Thoracic aorta (tissue), 2 donors: ENCODE results near the gene SLC22A23. TPM values are rescaled to one million over a fixed set of nuclear protein-coding genes. Genes with fewer than 3 reads are reported as not detected.

Experiments
- ATAC-seq: fragments of 150-250 bp; one replicate; pipeline ENCODE4 v1.8.0; 2017; ENCODE audit warnings: low read depth; ENCODE audit not compliant: insufficient number of reproducible peaks, low FRiP score
- DNase-seq: peaks from one replicate; pipeline ENCODE4 v3.0.0-alpha.2; 2020; ENCODE audit warnings: low spot score
- H3K27ac ChIP-seq, 2 donors: fragments of 200-600 bp; sonication (generic); 1 replicate in 1 of 2; 2 replicates in 1 of 2; pipeline ENCODE4 v1.5.1; 2016; ENCODE audit warnings: mild to moderate bottlenecking in 2 of 2, moderate library complexity in 2 of 2
- H3K27me3 ChIP-seq: fragments of 200-600 bp; sonication (generic); replicated peaks from 2 replicates; pipeline ENCODE4 v1.6.0; 2016; ENCODE audit warnings: mild to moderate bottlenecking; ENCODE audit not compliant: insufficient read depth
- H3K36me3 ChIP-seq: fragments of 200-600 bp; sonication (generic); one replicate; pipeline ENCODE4 v1.5.1; 2016
- H3K4me1 ChIP-seq, 2 donors: fragments of 200-600 bp; sonication (generic); 1 replicate in 1 of 2; 2 replicates in 1 of 2; pipeline versions ENCODE4 v1.5.1 to v1.6.0; 2016; ENCODE audit warnings: low read depth in 2 of 2, mild to moderate bottlenecking in 1 of 2; ENCODE audit not compliant: control insufficient read depth in 1 of 2
- H3K4me3 ChIP-seq: fragments of 200-600 bp; sonication (generic); 2 replicates; pipeline ENCODE4 v1.5.1; 2016; ENCODE audit warnings: mild to moderate bottlenecking
- H3K9me3 ChIP-seq: fragments of 200-600 bp; sonication (generic); 2 replicates; pipeline ENCODE4 v1.5.1; 2016
- CTCF ChIP-seq: fragments of 200-600 bp; sonication (generic); IDR thresholded peaks from one replicate; pipeline ENCODE4 v1.5.1; 2019; ENCODE audit warnings: antibody characterized with exemption
- total RNA-seq, 2 donors: library from RNA; depleted of rRNA; stranded (reverse); fragments of >200 nt; gene quantifications; one replicate each; pipeline versions ENCODE4 v1.1.0 to v1.2.3, GENCODE V29; 2016

Gene SLC22A23
- total RNA-seq, 2 donors from 2014 or later = 5.1 to 9.7 TPM

GRCh38 chr6:3318226-3318625 lies 138.6 kb downstream of the SLC22A23 start:
- ATAC-seq (no peak), DNase-seq (no peak)
- Histone ChIP-seq H3K27me3 (no peaks in the 10 kb centered on the region), H3K4me1 (no peaks in the 10 kb centered on the region), H3K9me3 (no peaks in the 10 kb centered on the region), H3K4me3 (no peak overlapping the region), H3K27ac (no peak overlapping the region), H3K36me3 (no peaks in the 10 kb centered on the region)
- TF ChIP-seq CTCF = no peak

GRCh38 chr6:3317741-3318211 lies 139.1 kb downstream of the SLC22A23 start:
- no peaks in the 10 kb centered on the region for H3K27me3 ChIP-seq
- ATAC-seq (no peak), DNase-seq (no peak)
- TF ChIP-seq CTCF = no peak
- H3K27ac ChIP-seq = no peak overlapping the region
- no peaks in the 10 kb centered on the region for H3K9me3 ChIP-seq
- no peak overlapping the region for H3K4me3 ChIP-seq
- H3K4me1 ChIP-seq = no peaks in the 10 kb centered on the region
- H3K36me3 ChIP-seq = no peaks in the 10 kb centered on the region

- no peak overlapping the region for H3K27ac ChIP-seq
- no peak for DNase-seq
- no peak for TF ChIP-seq CTCF
These were observed 140.0 kb downstream of the SLC22A23 start for GRCh38 chr6:3316818-3317217.

GRCh38 chr6:3316331-3316730 lies 140.5 kb downstream of the SLC22A23 start:
- TF ChIP-seq CTCF = no peak
- no peak for ATAC-seq
- Histone ChIP-seq H3K36me3 (no peaks in the 10 kb centered on the region), H3K27ac (no peak overlapping the region), H3K27me3 (no peaks in the 10 kb centered on the region), H3K4me3 (no peak overlapping the region), H3K9me3 (no peaks in the 10 kb centered on the region), H3K4me1 (no peaks in the 10 kb centered on the region)
- DNase-seq = no peak

More at GRCh38 chr6:3316818-3317217, 140.0 kb downstream of the SLC22A23 start:
- no peak for ATAC-seq
- no peaks in the 10 kb centered on the region for H3K36me3 ChIP-seq
- H3K9me3 ChIP-seq = no peaks in the 10 kb centered on the region
- H3K4me3 ChIP-seq = no peak overlapping the region
- H3K4me1 ChIP-seq = no peaks in the 10 kb centered on the region
- no peaks in the 10 kb centered on the region for H3K27me3 ChIP-seq

- Histone ChIP-seq H3K4me1 (no peaks in the 10 kb centered on the region), H3K9me3 (no peaks in the 10 kb centered on the region), H3K4me3 (no peak overlapping the region), H3K27ac (no peak overlapping the region), H3K36me3 (no peaks in the 10 kb centered on the region), H3K27me3 (no peaks in the 10 kb centered on the region)
- TF ChIP-seq CTCF = no peak
- no peak for DNase-seq
- ATAC-seq = no peak
These were observed 141.0 kb downstream of the SLC22A23 start for GRCh38 chr6:3315841-3316240.
